Measurements from ENCODE around the gene NFE2L1.

- peak; percentile 54; the same call in 1 of the 2 replicates for TF ChIP-seq CTCF (conservative IDR thresholded peaks at IDR 0.05)
- no peak for TF ChIP-seq EZH2 (IDR thresholded peaks at IDR 0.05; ENCODE audit: low read depth)
These were observed 24.6 kb upstream of the NFE2L1 start for GRCh38 chr17:48023400-48024148.

All from PC-9 (cell line).